Endometrium (tissue), 2 donors: ENCODE data around the gene PPP3CA.
A peak's percentile ranks its signal among the peaks of the same experiment; 100 is the strongest.
"Not testable (repeated sequence)": the region's sequence is repeated elsewhere in the genome, so short reads cannot be mapped to it uniquely, and the experiment has no call there.

Experiments used
- FAIRE-seq: peaks from 2 replicates; lab custom pipeline; 2012; peaks lifted over from hg19 to GRCh38; lab: Jason Lieb, UNC
- donor health status: control.
- donor health status: control.

The PPP3CA gene

GRCh38 chr4:101208171-101208570, 139.2 kb downstream of the PPP3CA start:
- FAIRE-seq, result no peak

GRCh38 chr4:101205916-101206315, 141.4 kb downstream of the PPP3CA start:
- no peak for FAIRE-seq

GRCh38 chr4:101201421-101201820, 145.9 kb downstream of the PPP3CA start:
- no peak for FAIRE-seq

- no peak for FAIRE-seq
Observed at GRCh38 chr4:101200561-101200960, 146.8 kb downstream of the PPP3CA start.

GRCh38 chr4:101199507-101200285, 147.6 kb downstream of the PPP3CA start:
- FAIRE-seq, result no peak

GRCh38 chr4:101198682-101199339, 148.5 kb downstream of the PPP3CA start:
- FAIRE-seq, result no peak

GRCh38 chr4:101197350-101197749, 150.0 kb downstream of the PPP3CA start:
- FAIRE-seq, result no peak

GRCh38 chr4:101192244-101192643, 155.1 kb downstream of the PPP3CA start:
- no peak for FAIRE-seq

- no peak for FAIRE-seq
Observed at GRCh38 chr4:101191302-101192098, 155.8 kb downstream of the PPP3CA start.

- FAIRE-seq, result no peak
Observed at GRCh38 chr4:101190751-101191150, 156.6 kb downstream of the PPP3CA start.

GRCh38 chr4:101188906-101189305, 158.4 kb downstream of the PPP3CA start:
- FAIRE-seq, result peak; percentile 21

GRCh38 chr4:101187841-101188240, 159.5 kb downstream of the PPP3CA start:
- no peak for FAIRE-seq

- FAIRE-seq, result no peak
Observed at GRCh38 chr4:101186567-101187184, 160.7 kb downstream of the PPP3CA start.

- no peak for FAIRE-seq
Observed at GRCh38 chr4:101184668-101185067, 162.7 kb downstream of the PPP3CA start.

GRCh38 chr4:101183666-101184373, 163.5 kb downstream of the PPP3CA start:
- no peak for FAIRE-seq

GRCh38 chr4:101183221-101183620, 164.1 kb downstream of the PPP3CA start:
- FAIRE-seq, result no peak

GRCh38 chr4:101182688-101183087, 164.6 kb downstream of the PPP3CA start:
- FAIRE-seq, result not testable (repeated sequence)

- FAIRE-seq, result no peak
Observed at GRCh38 chr4:101178731-101179130, 168.6 kb downstream of the PPP3CA start.

- no peak for FAIRE-seq
Observed at GRCh38 chr4:101177154-101177553, 170.2 kb downstream of the PPP3CA start.

GRCh38 chr4:101175896-101176676, 171.2 kb downstream of the PPP3CA start:
- FAIRE-seq, result no peak
